HEK293 (cell line): ENCODE measurements around the gene FRY.

Experiments
- CTCF ChIP-seq: fragments of 450-650 bp; formaldehyde crosslinking; IDR thresholded peaks from 2 replicates; pipeline ENCODE4 v1.5.1; 2016; ENCODE audit warnings: missing biosample characterization, missing genetic modification characterization
- IKZF3 ChIP-seq: fragments of 450-650 bp; IDR thresholded peaks from 2 replicates; pipeline ENCODE4 v1.5.0; 2018; ENCODE audit warnings: missing biosample characterization, mild to moderate bottlenecking, missing genetic modification characterization, moderate library complexity
- KLF16 ChIP-seq: fragments of 450-650 bp; formaldehyde crosslinking; IDR thresholded peaks from 2 replicates; pipeline ENCODE4 v1.5.1; 2017; ENCODE audit warnings: missing biosample characterization, missing genetic modification characterization
- KLF17 ChIP-seq: fragments of 450-650 bp; formaldehyde crosslinking; IDR thresholded peaks from 2 replicates; pipeline ENCODE4 v1.5.1; 2016; ENCODE audit warnings: missing biosample characterization, missing genetic modification characterization
- MYNN ChIP-seq: fragments of 450-650 bp; formaldehyde crosslinking; IDR thresholded peaks from 2 replicates; pipeline ENCODE4 v1.5.1; 2016; ENCODE audit warnings: missing biosample characterization, missing genetic modification characterization, borderline replicate concordance
- SCRT1 ChIP-seq: fragments of 450-650 bp; formaldehyde crosslinking; IDR thresholded peaks from 2 replicates; pipeline ENCODE4 v1.5.1; 2016; ENCODE audit warnings: missing biosample characterization, missing genetic modification characterization, borderline replicate concordance
- ZBTB7A ChIP-seq: fragments of 450-650 bp; formaldehyde crosslinking; IDR thresholded peaks from 2 replicates; pipeline ENCODE4 v1.5.1; 2016; ENCODE audit warnings: low read depth, missing biosample characterization, missing genetic modification characterization
- ZNF146 ChIP-seq: fragments of 450-650 bp; formaldehyde crosslinking; IDR thresholded peaks from 2 replicates; pipeline ENCODE4 v1.5.1; 2016; ENCODE audit warnings: missing biosample characterization, missing genetic modification characterization
- ZNF248 ChIP-seq: fragments of 450-650 bp; formaldehyde crosslinking; IDR thresholded peaks from 2 replicates; pipeline ENCODE4 v1.5.1; 2017; ENCODE audit warnings: missing biosample characterization, missing genetic modification characterization
- ZNF335 ChIP-seq: fragments of 450-650 bp; formaldehyde crosslinking; conservative IDR thresholded peaks from 2 replicates; pipeline ENCODE4 v1.5.1; 2016; ENCODE audit warnings: missing biosample characterization, missing genetic modification characterization
- ZNF350 ChIP-seq: fragments of 450-650 bp; formaldehyde crosslinking; IDR thresholded peaks from 2 replicates; pipeline ENCODE4 v1.5.0; 2017; ENCODE audit warnings: missing biosample characterization, mild to moderate bottlenecking, missing genetic modification characterization
- ZSCAN30 ChIP-seq: fragments of 450-650 bp; IDR thresholded peaks from 2 replicates; pipeline ENCODE4 v1.5.1; 2018; ENCODE audit warnings: missing biosample characterization, mild to moderate bottlenecking, missing genetic modification characterization, moderate library complexity
- TF ChIP-seq, protein P1 (sequence below): fragments of 450-650 bp; formaldehyde crosslinking; IDR thresholded peaks from 2 replicates; pipeline ENCODE4 v1.5.1; 2016; ENCODE audit warnings: missing biosample characterization, missing genetic modification characterization
- TF ChIP-seq, protein P2 (sequence below): fragments of 450-650 bp; formaldehyde crosslinking; IDR thresholded peaks from 2 replicates; pipeline ENCODE4 v1.5.1; 2016; ENCODE audit warnings: missing biosample characterization, missing genetic modification characterization

- TF ChIP-seq SCRT1 (no peak), ZNF248 (tag by site-specific recombination) (no peak), ZSCAN30 (tag by site-specific recombination) (no peak), CTCF (tag by site-specific recombination) (no peak), ZNF146 (tag by site-specific recombination) (no peak), KLF17 (tag by site-specific recombination) (no peak), ZBTB7A (tag by site-specific recombination) (no peak), IKZF3 (no peak), ZNF350 (tag by site-specific recombination) (no peak), MYNN (tag by site-specific recombination) (no peak), ZNF335 (tag by site-specific recombination) (no peak), KLF16 (no peak)
- TF ChIP-seq, protein P1, sequence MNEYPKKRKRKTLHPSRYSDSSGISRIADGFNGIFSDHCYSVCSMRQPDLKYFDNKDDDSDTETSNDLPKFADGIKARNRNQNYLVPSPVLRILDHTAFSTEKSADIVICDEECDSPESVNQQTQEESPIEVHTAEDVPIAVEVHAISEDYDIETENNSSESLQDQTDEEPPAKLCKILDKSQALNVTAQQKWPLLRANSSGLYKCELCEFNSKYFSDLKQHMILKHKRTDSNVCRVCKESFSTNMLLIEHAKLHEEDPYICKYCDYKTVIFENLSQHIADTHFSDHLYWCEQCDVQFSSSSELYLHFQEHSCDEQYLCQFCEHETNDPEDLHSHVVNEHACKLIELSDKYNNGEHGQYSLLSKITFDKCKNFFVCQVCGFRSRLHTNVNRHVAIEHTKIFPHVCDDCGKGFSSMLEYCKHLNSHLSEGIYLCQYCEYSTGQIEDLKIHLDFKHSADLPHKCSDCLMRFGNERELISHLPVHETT (tag by site-specific recombination) = no peak
- TF ChIP-seq, protein P2, sequence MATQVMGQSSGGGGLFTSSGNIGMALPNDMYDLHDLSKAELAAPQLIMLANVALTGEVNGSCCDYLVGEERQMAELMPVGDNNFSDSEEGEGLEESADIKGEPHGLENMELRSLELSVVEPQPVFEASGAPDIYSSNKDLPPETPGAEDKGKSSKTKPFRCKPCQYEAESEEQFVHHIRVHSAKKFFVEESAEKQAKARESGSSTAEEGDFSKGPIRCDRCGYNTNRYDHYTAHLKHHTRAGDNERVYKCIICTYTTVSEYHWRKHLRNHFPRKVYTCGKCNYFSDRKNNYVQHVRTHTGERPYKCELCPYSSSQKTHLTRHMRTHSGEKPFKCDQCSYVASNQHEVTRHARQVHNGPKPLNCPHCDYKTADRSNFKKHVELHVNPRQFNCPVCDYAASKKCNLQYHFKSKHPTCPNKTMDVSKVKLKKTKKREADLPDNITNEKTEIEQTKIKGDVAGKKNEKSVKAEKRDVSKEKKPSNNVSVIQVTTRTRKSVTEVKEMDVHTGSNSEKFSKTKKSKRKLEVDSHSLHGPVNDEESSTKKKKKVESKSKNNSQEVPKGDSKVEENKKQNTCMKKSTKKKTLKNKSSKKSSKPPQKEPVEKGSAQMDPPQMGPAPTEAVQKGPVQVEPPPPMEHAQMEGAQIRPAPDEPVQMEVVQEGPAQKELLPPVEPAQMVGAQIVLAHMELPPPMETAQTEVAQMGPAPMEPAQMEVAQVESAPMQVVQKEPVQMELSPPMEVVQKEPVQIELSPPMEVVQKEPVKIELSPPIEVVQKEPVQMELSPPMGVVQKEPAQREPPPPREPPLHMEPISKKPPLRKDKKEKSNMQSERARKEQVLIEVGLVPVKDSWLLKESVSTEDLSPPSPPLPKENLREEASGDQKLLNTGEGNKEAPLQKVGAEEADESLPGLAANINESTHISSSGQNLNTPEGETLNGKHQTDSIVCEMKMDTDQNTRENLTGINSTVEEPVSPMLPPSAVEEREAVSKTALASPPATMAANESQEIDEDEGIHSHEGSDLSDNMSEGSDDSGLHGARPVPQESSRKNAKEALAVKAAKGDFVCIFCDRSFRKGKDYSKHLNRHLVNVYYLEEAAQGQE (tag by site-specific recombination) = no peak
These were observed 279.8 kb downstream of the FRY start for GRCh38 chr13:32311188-32311897.
